GM13977 (cell line): ENCODE results near the gene CUTC.

Experiments used
- DNase-seq: peaks from one replicate; pipeline ENCODE4 v3.0.0; 2012; ENCODE audit warnings: low spot score
- CTCF ChIP-seq: IDR thresholded peaks from 2 replicates; pipeline ENCODE4 v1.5.1; 2012; ENCODE audit warnings: mild to moderate bottlenecking, control low read depth; ENCODE audit not compliant: insufficient read depth; ENCODE audit errors: extremely low read depth, missing control alignments
- in situ Hi-C: fragments of 300-500 bp; cut with MboI; formaldehyde crosslinking; loops from one replicate; pipeline ENCODE4 v1.12.0; 2022; ENCODE audit warnings: low sequenced_read_pairs, low pct_unique_long_range_greater_than_20kb, mixed read lengths, inconsistent platforms; ENCODE audit not compliant: unreplicated experiment

The CUTC gene

GRCh38 chr10:99698504-99699080, 33.4 kb upstream of the CUTC start:
- DNase-seq, result no peak
- in situ Hi-C loops, result no loop called here
- no peak for TF ChIP-seq CTCF

- in situ Hi-C loops, result loop anchor here (25.0 kb wide), 1 partner anchor 263 kb away; the partner anchor contains the start of gene GOT1
- TF ChIP-seq CTCF, result no peak
- DNase-seq, result no peak
These were observed 31.4 kb upstream of the CUTC start for GRCh38 chr10:99700649-99701048.

GRCh38 chr10:99708428-99709012, 23.5 kb upstream of the CUTC start:
- no peak for DNase-seq
- in situ Hi-C loops, result loop anchor here (25.0 kb wide), 1 partner anchor 271 kb away; the partner anchor contains the start of gene GOT1

GRCh38 chr10:99709480-99710229, 22.4 kb upstream of the CUTC start:
- no peak for TF ChIP-seq CTCF
- DNase-seq, result peak; percentile 48
- in situ Hi-C loops, result loop anchor here (25.0 kb wide), 1 partner anchor 272 kb away; the partner anchor contains the start of gene GOT1

More at GRCh38 chr10:99708428-99709012, 23.5 kb upstream of the CUTC start:
- no peak for TF ChIP-seq CTCF

GRCh38 chr10:99711129-99711719, 20.8 kb upstream of the CUTC start:
- in situ Hi-C loops, result loop anchor here (25.0 kb wide), 1 partner anchor 274 kb away; the partner anchor contains the start of gene GOT1
- DNase-seq, result peak; percentile 30

More at GRCh38 chr10:99711129-99711719, 20.8 kb upstream of the CUTC start:
- TF ChIP-seq CTCF, result peak; percentile 77
